GM12878 (cell line): ENCODE measurements around the gene HOXA10. TPM values are rescaled to one million over a fixed set of nuclear protein-coding genes. Genes with fewer than 3 reads are reported as not detected.

Source experiments
- ATAC-seq: fragments of 200-7000 bp; cut with Tn5 transposase; 3 replicates; pipeline ENCODE4 v1.9.1; 2020; ENCODE audit warnings: mild to moderate bottlenecking, moderate library complexity
- BruUV-seq: library from RNA; stranded (reverse); fragments of 400-500 nt; replicated peaks from 2 replicates; lab custom pipeline; 2021; lab: Mats Ljungman, UMichigan
- CTCF ChIA-PET: fragments of 300-600 bp; sonication (Branson Sonifier 250); formaldehyde crosslinking; extraction: SDS; loops from one replicate; lab custom pipeline; 2021; ENCODE audit warnings: inconsistent platforms; lab: Yijun Ruan, JAX
- POLR2A ChIA-PET: fragments of 350-600 bp; formaldehyde crosslinking; extraction: SDS; loops from one replicate; lab custom pipeline; 2021; ENCODE audit warnings: inconsistent platforms; lab: Charles Lee
- RAD21 ChIA-PET: fragments of 300-600 bp; sonication (Branson Sonifier 250); formaldehyde crosslinking; loops from one replicate; lab custom pipeline; 2023; ENCODE audit warnings: antibody characterized with exemption; ENCODE audit not compliant: unreplicated experiment; lab: Charles Lee
- SMC1A ChIA-PET: fragments of 300-600 bp; sonication (Branson Sonifier 250); formaldehyde crosslinking; loops from one replicate; lab custom pipeline; 2023; ENCODE audit not compliant: unreplicated experiment, uncharacterized antibody; lab: Charles Lee
- DNase-seq: peaks from one replicate; pipeline ENCODE4 v3.0.0-alpha.2; 2011; ENCODE audit warnings: low read depth, low spot score
- FAIRE-seq: peaks from 3 replicates; lab custom pipeline; 2011; peaks lifted over from hg19 to GRCh38; lab: Jason Lieb, UNC
- H2AFZ ChIP-seq: 2 replicates; pipeline ENCODE4 v1.6.0; 2011; ENCODE audit warnings: low read depth, low read length, control low read depth; ENCODE audit not compliant: control insufficient read depth
- H3K27ac ChIP-seq: 2 replicates; pipeline ENCODE4 v1.5.1; 2011; ENCODE audit warnings: control low read depth; ENCODE audit not compliant: control insufficient read depth, insufficient read depth
- H3K27me3 ChIP-seq, 2 experiments: replicated peaks in 1 of 2; 2 replicates each; pipeline versions ENCODE4 v1.6.0 to v1.6.1; 2011; ENCODE audit warnings: low read length in 1 of 2; ENCODE audit not compliant: control insufficient read depth in 2 of 2, insufficient read depth in 2 of 2
- H3K36me3 ChIP-seq, 2 experiments: 2 replicates each; pipeline ENCODE4 v1.5.1; 2011; ENCODE audit warnings: low read length in 1 of 2; ENCODE audit not compliant: control insufficient read depth in 2 of 2, insufficient read depth in 2 of 2
- H3K4me1 ChIP-seq: 2 replicates; pipeline ENCODE4 v1.6.1; 2011; ENCODE audit warnings: mild to moderate bottlenecking, low read length, moderate library complexity, mixed read lengths; ENCODE audit not compliant: control insufficient read depth, insufficient read depth
- H3K4me2 ChIP-seq: 2 replicates; pipeline ENCODE4 v1.6.0; 2011; ENCODE audit warnings: control low read depth; ENCODE audit not compliant: control insufficient read depth, insufficient read depth
- H3K4me3 ChIP-seq: fragments of 200-600 bp; sonication (generic); 2 replicates; pipeline ENCODE4 v1.5.1; 2016
- H3K79me2 ChIP-seq: 2 replicates; pipeline ENCODE4 v1.6.0; 2011; ENCODE audit warnings: low read length; ENCODE audit not compliant: control insufficient read depth, insufficient read depth
- H3K9ac ChIP-seq: 2 replicates; pipeline ENCODE4 v1.8.0; 2011; ENCODE audit warnings: low read length, control low read depth, mixed read lengths; ENCODE audit not compliant: control insufficient read depth, insufficient read depth
- H3K9me3 ChIP-seq: replicated peaks from 3 replicates; pipeline ENCODE4 v1.5.1; 2011; ENCODE audit warnings: mild to moderate bottlenecking, low read length; ENCODE audit not compliant: control insufficient read depth, insufficient read depth
- H4K20me1 ChIP-seq: 2 replicates; pipeline ENCODE4 v1.6.0; 2011; ENCODE audit not compliant: control insufficient read depth, insufficient read depth
- EZH2 ChIP-seq: IDR thresholded peaks from 2 replicates; pipeline ENCODE4 v1.6.1; 2012; ENCODE audit warnings: low read depth, mild to moderate bottlenecking, control low read depth, inconsistent platforms, low read length, borderline replicate concordance; ENCODE audit not compliant: control insufficient read depth
- FOXK2 ChIP-seq: fragments of 450-650 bp; IDR thresholded peaks from 2 replicates; pipeline ENCODE4 v1.6.1; 2017; ENCODE audit warnings: mild to moderate bottlenecking, moderate library complexity
- GATAD2B ChIP-seq: fragments of 450-650 bp; conservative IDR thresholded peaks from 2 replicates; pipeline ENCODE4 v1.6.1; 2017; ENCODE audit warnings: low read depth, mild to moderate bottlenecking, moderate library complexity
- JUNB ChIP-seq: IDR thresholded peaks from 2 replicates; pipeline ENCODE4 v1.6.1; 2016; ENCODE audit warnings: antibody characterized with exemption, mild to moderate bottlenecking
- MXI1 ChIP-seq: fragments of 150-350 bp; IDR thresholded peaks from 2 replicates; pipeline ENCODE4 v1.6.1; 2011; ENCODE audit warnings: low read depth, mild to moderate bottlenecking, inconsistent platforms, low read length, improper control_type of control experiment
- PML ChIP-seq: IDR thresholded peaks from 2 replicates; pipeline ENCODE4 v1.6.1; 2012; ENCODE audit warnings: low read length, inconsistent platforms
- SP1 ChIP-seq: IDR thresholded peaks from one replicate; pipeline ENCODE4 v1.6.1; 2011; ENCODE audit warnings: low read depth, low read length
- SUZ12 ChIP-seq: fragments of 200-600 bp; sonication (generic); IDR thresholded peaks from one replicate; pipeline ENCODE4 v1.6.1; 2018; ENCODE audit warnings: antibody characterized with exemption, mild to moderate bottlenecking; ENCODE audit not compliant: unreplicated experiment
- YBX1 ChIP-seq: fragments of 450-650 bp; IDR thresholded peaks from 2 replicates; pipeline ENCODE4 v1.6.1; 2016; ENCODE audit warnings: antibody characterized with exemption
- WGBS: methylation state at CpG from one replicate; pipeline ENCODE4 v1.1.6; 2016; ENCODE audit warnings: low lambda C conversion rate; ENCODE audit not compliant: insufficient replicate concordance, insufficient coverage; ENCODE audit errors: missing lambda C conversion rate; 5-methylcytosine and 5-hydroxymethylcytosine counted together
- in situ Hi-C: fragments of 300-500 bp; cut with MboI; formaldehyde crosslinking; loops from 9 replicates; pipeline ENCODE4 v1.14.3; 2018; ENCODE audit warnings: mixed read lengths
- intact Hi-C: fragments of 100-400 bp; cut with micrococcal nuclease; formaldehyde crosslinking; loops from one replicate; pipeline ENCODE4 v1.14.2; 2022; ENCODE audit not compliant: unreplicated experiment
- polyA plus RNA-seq, 11 experiments: library from polyadenylated mRNA; depleted of rRNA in 4 of 11; unstranded in 6 of 11; stranded (reverse) in 5 of 11; fragments of >200 nt; fragmentation: Nextera tagmentation in 4 of 11; fragmentation: Illumina TruSeq in 1 of 11; extraction: Ambion mirVana in 4 of 11; extraction: Trizol in 1 of 11; gene quantifications; 1 replicate in 1 of 11; 2 replicates in 10 of 11; pipeline versions ENCODE4 v1.2.1 to v1.2.3, GENCODE V29; 2011 to 2016; ENCODE audit warnings: inconsistent platforms in 2 of 11, missing spikeins in 2 of 11, low read depth in 1 of 11
- total RNA-seq, 4 experiments: library from RNA; depleted of rRNA in 3 of 4; stranded (reverse); fragments of >200 nt in 3 of 4; fragmentation: Illumina TruSeq in 1 of 4; extraction: Trizol in 1 of 4; gene quantifications; 2 replicates each; pipeline versions ENCODE4 v1.2.1 to v1.2.3, GENCODE V29; 2013 to 2021

HOXA10 gene
- total and polyA plus RNA-seq, 10 of the 15 experiments (the other 5 are each of a cell fraction or from before 2014, with no cell fraction given): not detected

GRCh38 chr7:27212497-27213432 lies 38.6 kb upstream of the HOXA10 start:
- no peak overlapping the region for H3K4me3 ChIP-seq
- H3K4me2 ChIP-seq: no peak overlapping the region
- ATAC-seq: no peak
- no peaks in the 10 kb centered on the region for H3K36me3 ChIP-seq
- intact Hi-C loops: loop anchor here (5.0 kb wide), 1 partner anchor 365 kb away; no protein-coding TSS in a partner anchor
- no peak for DNase-seq
- in situ Hi-C loops: no loop called here
- ChIA-PET RAD21 (no interaction called here), POLR2A (no interaction called here), SMC1A (interaction anchor here (0.6 kb wide), 1 partner anchor 10 kb away, joined by 4 read pairs; no protein-coding TSS in a partner anchor), CTCF (no interaction called here)
- H3K79me2 ChIP-seq: no peaks in the 10 kb centered on the region
- no peaks in the 10 kb centered on the region for H3K4me1 ChIP-seq
- H4K20me1 ChIP-seq: no peaks in the 10 kb centered on the region; the same call in 1 of the 2 replicates
- H3K9ac ChIP-seq: no peak overlapping the region
- BruUV-seq: no TSS peak
- peaks cover 1 to 16% of the 10 kb centered on the region in 2 experiments for H3K27me3 ChIP-seq
- FAIRE-seq: no peak
- no peak overlapping the region for H2AFZ ChIP-seq
- 25% methylated on average over 49 of the region's 52 CpGs for WGBS
- no peaks in the 10 kb centered on the region for H3K9me3 ChIP-seq
- no peak overlapping the region for H3K27ac ChIP-seq
- TF ChIP-seq JUNB (no peak), EZH2 (no peak), SUZ12 (no peak), PML (no peak), YBX1 (no peak), GATAD2B (no peak), SP1 (no peak), FOXK2 (no peak), MXI1 (no peak)
